ENCODE results near the gene NAA20.

- TF ChIP-seq ZNF274 (IDR thresholded peaks at IDR 0.05; ENCODE audit: low read depth, low read length) (no peak), YY1 (IDR thresholded peaks at IDR 0.05; ENCODE audit: insufficient read depth, insufficient read length) (no peak)
These were observed 6.2 kb downstream of the NAA20 start for GRCh38 chr20:20023395-20023794.
